Measurements from ENCODE around the gene FXYD6.

GRCh38 chr11:117905524-117905923 is 29.1 kb upstream of the FXYD6 start:
- no peak for TF ChIP-seq CTCF (IDR thresholded peaks at IDR 0.05 in 4 of 5, conservative IDR thresholded peaks at IDR 0.05 in 1 of 5)
- no peak for TF ChIP-seq POLR2A (IDR thresholded peaks at IDR 0.05)

All from gastrocnemius medialis (tissue), 4 donors.